HG02885 (cell line): ENCODE measurements around the gene FOXP1.

Experiments used
- ATAC-seq: cut with Tn5 transposase; IDR thresholded peaks from one replicate; pipeline ENCODE4 v1.9.1; 2021; ENCODE audit warnings: mild to moderate bottlenecking; ENCODE audit not compliant: unreplicated experiment, poor library complexity

The FOXP1 gene

GRCh38 chr3:70943886-70944285 is 639.6 kb downstream of the FOXP1 start:
- no peak for ATAC-seq

DNA sequence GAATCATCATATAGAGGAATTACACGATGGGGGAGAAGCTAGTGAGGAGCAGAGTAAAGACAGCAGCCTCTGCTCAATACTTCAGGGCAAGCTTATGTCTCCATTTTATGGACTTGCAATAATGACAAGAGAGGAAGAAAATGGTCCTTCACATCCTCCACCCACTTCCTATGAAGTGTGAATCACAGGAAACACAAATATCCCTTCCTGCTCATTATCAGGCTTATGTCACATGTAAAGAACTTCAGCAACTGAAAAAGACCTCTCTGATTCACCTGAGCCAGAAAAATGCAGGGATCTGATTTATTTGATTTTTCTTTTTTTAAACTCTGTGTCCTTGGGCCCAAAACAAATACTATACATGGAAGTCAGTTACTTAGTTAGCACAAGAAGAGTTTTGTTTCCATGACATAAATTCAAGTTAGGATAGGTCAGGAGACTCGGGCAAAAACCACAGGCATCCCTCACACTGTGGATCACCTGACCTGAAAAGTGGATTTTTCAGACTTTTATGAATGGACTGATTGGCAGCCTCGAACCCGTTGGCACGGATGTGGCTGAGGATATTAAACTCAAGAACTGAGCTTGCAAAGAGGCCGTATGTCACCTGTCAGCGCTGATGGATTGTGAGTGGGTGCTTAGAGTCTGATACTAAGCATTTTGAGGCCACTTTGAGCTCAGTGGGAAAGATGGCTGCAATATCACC is 650.3 kb downstream of the FOXP1 start:
- ATAC-seq = no peak

GRCh38 chr3:70930066-70930465 is 653.5 kb downstream of the FOXP1 start:
- no peak for ATAC-seq

- ATAC-seq = no peak
Observed at GRCh38 chr3:70927239-70927638, 656.3 kb downstream of the FOXP1 start.

DNA sequence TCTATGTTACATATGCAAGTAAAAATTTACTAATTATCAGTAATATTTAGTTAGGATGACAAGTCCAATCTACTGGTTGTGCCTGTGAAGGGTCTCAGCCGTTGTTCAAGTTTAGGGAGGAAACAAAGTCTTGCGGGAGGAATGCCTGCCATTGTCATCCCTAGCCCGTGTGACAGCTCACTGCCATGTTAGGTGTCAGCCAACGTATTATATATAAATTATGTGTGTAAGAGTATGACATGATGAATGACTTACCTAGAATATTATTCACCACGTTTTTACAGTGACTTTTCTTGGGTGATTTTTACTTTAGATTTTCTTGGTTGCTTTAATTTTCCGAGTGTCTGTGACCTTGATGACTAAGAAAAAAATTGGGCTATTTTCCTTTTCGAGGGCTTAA is 656.7 kb downstream of the FOXP1 start:
- ATAC-seq = no peak

DNA sequence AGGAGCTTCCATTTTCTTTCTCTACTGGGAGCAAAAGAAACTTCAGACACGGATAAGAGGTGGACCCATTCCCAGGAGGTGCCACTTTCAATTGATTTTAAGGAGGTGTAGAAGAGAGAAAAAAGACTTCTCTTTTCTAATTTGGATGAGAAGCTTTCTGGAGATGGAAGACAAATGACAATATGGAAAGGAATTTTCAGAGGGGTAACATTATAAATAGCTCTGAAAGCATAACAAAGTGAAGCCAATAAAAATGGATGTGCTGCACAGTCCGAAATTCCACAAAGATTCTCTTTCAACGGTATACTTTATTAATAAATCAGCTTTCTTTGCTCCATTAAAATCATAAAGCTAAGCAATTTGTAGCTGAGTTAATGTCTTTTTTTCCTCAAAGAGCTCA is 663.9 kb downstream of the FOXP1 start:
- ATAC-seq = no peak

- no peak for ATAC-seq
Observed at GRCh38 chr3:70919091-70919490, 664.4 kb downstream of the FOXP1 start.

GRCh38 chr3:70916375-70917055 is 667.0 kb downstream of the FOXP1 start:
- ATAC-seq = no peak

DNA sequence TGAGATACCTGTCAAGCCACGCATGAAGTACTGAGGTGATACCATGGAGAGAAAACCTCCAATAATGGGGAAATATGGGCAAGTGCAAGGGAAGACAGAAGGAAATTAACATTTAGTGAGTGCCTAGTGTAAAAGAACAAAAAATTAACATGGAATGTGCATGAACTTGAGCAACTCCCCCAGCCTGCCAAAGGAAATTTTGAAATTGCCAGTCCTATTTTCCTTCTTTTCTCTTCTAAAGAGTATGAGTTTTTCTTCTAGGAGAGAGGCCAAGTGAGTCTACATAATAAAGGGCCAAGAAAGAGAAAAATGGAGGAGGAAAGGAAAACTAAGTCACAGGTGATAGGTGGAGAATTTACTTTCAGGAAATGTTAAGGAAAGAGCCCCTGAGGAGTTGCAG is 668.7 kb downstream of the FOXP1 start:
- ATAC-seq = no peak

GRCh38 chr3:70911719-70912118 is 671.8 kb downstream of the FOXP1 start:
- ATAC-seq = no peak

GRCh38 chr3:70905491-70905890 is 678.0 kb downstream of the FOXP1 start:
- no peak for ATAC-seq
